Caco-2 (cell line): ENCODE data around the gene SH3RF2. TPM values are rescaled to one million over a fixed set of nuclear protein-coding genes. Genes with fewer than 3 reads are reported as not detected.

Experiments used
- BruUV-seq: library from RNA; stranded (reverse); fragments of 400-500 nt; replicated peaks from 2 replicates; lab custom pipeline; 2021; lab: Mats Ljungman, UMichigan
- CTCF ChIA-PET: fragments of 300-600 bp; sonication (Branson Sonifier 250); formaldehyde crosslinking; loops from one replicate; lab custom pipeline; 2022; ENCODE audit warnings: antibody characterized with exemption; lab: Charles Lee
- POLR2A ChIA-PET: fragments of 300-600 bp; sonication (Branson Sonifier 250); formaldehyde crosslinking; loops from one replicate; lab custom pipeline; 2022; ENCODE audit warnings: antibody characterized with exemption; lab: Charles Lee
- DNase-seq, 2 experiments: peaks; one replicate each; pipeline versions ENCODE4 v3.0.0 to v3.0.0-alpha.2; 2020 to 2022
- H3K27me3 ChIP-seq: replicated peaks from 2 replicates; pipeline ENCODE4 v1.6.0; 2011; ENCODE audit warnings: low read length; ENCODE audit not compliant: control insufficient read depth, insufficient read depth
- H3K36me3 ChIP-seq: 2 replicates; pipeline ENCODE4 v1.5.1; 2011; ENCODE audit warnings: low read length; ENCODE audit not compliant: control insufficient read depth, insufficient read depth
- H3K4me1 ChIP-seq: fragments of 250-450 bp; sonication (Bioruptor Pico); 2 replicates; pipeline ENCODE4 v1.5.1; 2020; ENCODE audit warnings: mild to moderate bottlenecking
- H3K4me3 ChIP-seq: 2 replicates; pipeline ENCODE4 v1.5.1; 2011; ENCODE audit warnings: low read depth, mild to moderate bottlenecking, control low read depth, low read length
- H3K9me3 ChIP-seq: fragments of 250-450 bp; sonication (Bioruptor Pico); 2 replicates; pipeline ENCODE4 v1.5.1; 2020; ENCODE audit warnings: mild to moderate bottlenecking, moderate library complexity
- H3K27ac Mint-ChIP-seq: one replicate; pipeline ENCODE4 v1.8.0; 2022; ENCODE audit warnings: mixed read lengths; ENCODE audit not compliant: unreplicated experiment
- H3K27me3 Mint-ChIP-seq: one replicate; pipeline ENCODE4 v1.8.0; 2022; ENCODE audit warnings: mixed read lengths; ENCODE audit not compliant: insufficient read depth, unreplicated experiment
- H3K36me3 Mint-ChIP-seq: one replicate; pipeline ENCODE4 v1.8.0; 2022; ENCODE audit warnings: mild to moderate bottlenecking, mixed read lengths; ENCODE audit not compliant: insufficient read depth, unreplicated experiment
- H3K4me1 Mint-ChIP-seq: one replicate; pipeline ENCODE4 v1.8.0; 2022; ENCODE audit warnings: low read depth, mixed read lengths; ENCODE audit not compliant: unreplicated experiment
- H3K4me3 Mint-ChIP-seq: one replicate; pipeline ENCODE4 v1.8.0; 2022; ENCODE audit warnings: mild to moderate bottlenecking, moderate library complexity, mixed read lengths; ENCODE audit not compliant: unreplicated experiment
- H3K9me3 Mint-ChIP-seq: one replicate; pipeline ENCODE4 v1.8.0; 2022; ENCODE audit warnings: mixed read lengths; ENCODE audit not compliant: unreplicated experiment
- CTCF ChIP-seq, 2 experiments: fragments of 200-600 bp in 1 of 2; IDR thresholded peaks; 1 replicate in 1 of 2; 2 replicates in 1 of 2; pipeline versions ENCODE4 v1.5.1 to v1.8.0; 2011 to 2022; ENCODE audit warnings: antibody characterized with exemption in 1 of 2, control low read depth in 1 of 2, inconsistent platforms in 1 of 2, low read depth in 1 of 2, low read length in 1 of 2, mild to moderate bottlenecking in 1 of 2, moderate library complexity in 1 of 2; ENCODE audit not compliant: insufficient read depth in 1 of 2, severe bottlenecking in 1 of 2, unreplicated experiment in 1 of 2
- intact Hi-C: fragments of 100-400 bp; cut with micrococcal nuclease; formaldehyde crosslinking; loops from one replicate; pipeline ENCODE4 v1.10.0; 2022; ENCODE audit not compliant: unreplicated experiment
- total RNA-seq: library from RNA; stranded (reverse); gene quantifications from 2 replicates; pipeline ENCODE4 v1.2.3, GENCODE V29; 2022

The SH3RF2 gene
- total RNA-seq, 1 experiment from 2014 or later = 49.4 TPM

- Mint-ChIP-seq H3K4me3 (peak overlapping the region; percentile 27), H3K27me3 (no peaks in the 10 kb centered on the region), H3K4me1 (peaks cover 64% of the 10 kb centered on the region), H3K36me3 (peaks cover 73% of the 10 kb centered on the region), H3K9me3 (no peaks in the 10 kb centered on the region), H3K27ac (peak overlapping the region; percentile 74)
- Histone ChIP-seq H3K9me3 (no peaks in the 10 kb centered on the region), H3K4me3 (no peak overlapping the region), H3K4me1 (peaks cover 67% of the 10 kb centered on the region), H3K27me3 (no peaks in the 10 kb centered on the region), H3K36me3 (peaks cover 6% of the 10 kb centered on the region)
- no peak for TF ChIP-seq CTCF (IDR thresholded peaks at IDR 0.05; ENCODE audit: insufficient read depth in 1 of 2, low read depth in 1 of 2, low read length in 1 of 2, severe bottlenecking in 1 of 2, unreplicated experiment in 1 of 2)
- DNase-seq = peak; percentile 51 to 65
- POLR2A ChIA-PET = interaction anchor here (0.5 to 2.0 kb wide), 3 partner anchors 9 to 180 kb away, joined by 3 to 11 read pairs (median 6); no protein-coding TSS in a partner anchor
- BruUV-seq = TSS peak; percentile 8
- intact Hi-C loops = loop anchor here (1.0 to 5.0 kb wide), 3 partner anchors 43 to 221 kb away; partner anchors contain the start of genes PRELID2 and RBM27
- CTCF ChIA-PET = interaction anchor here (1.0 to 1.4 kb wide), 3 partner anchors 43 to 59 kb away, joined by 4 to 5 read pairs (median 4); no protein-coding TSS in a partner anchor
These were observed 46.4 kb downstream of the SH3RF2 start for GRCh38 chr5:145982572-145983318.

- Mint-ChIP-seq H3K4me3 (no peak overlapping the region), H3K9me3 (no peaks in the 10 kb centered on the region), H3K4me1 (peaks cover 59% of the 10 kb centered on the region), H3K27ac (peak overlapping the region; percentile 74), H3K27me3 (no peaks in the 10 kb centered on the region), H3K36me3 (peaks cover 70% of the 10 kb centered on the region)
- no peak for DNase-seq
- no peaks in the 10 kb centered on the region for H3K9me3 ChIP-seq
- TF ChIP-seq CTCF (IDR thresholded peaks at IDR 0.05; ENCODE audit: insufficient read depth in 1 of 2, low read depth in 1 of 2, low read length in 1 of 2, severe bottlenecking in 1 of 2, unreplicated experiment in 1 of 2) = no peak
- ChIA-PET POLR2A (interaction anchor here (0.5 to 2.0 kb wide), 2 partner anchors 45 to 179 kb away, joined by 6 to 11 read pairs; no protein-coding TSS in a partner anchor), CTCF (interaction anchor here (1.0 kb wide), 1 partner anchor 58 kb away, joined by 5 read pairs; no protein-coding TSS in a partner anchor)
- no TSS peak for BruUV-seq
- H3K4me3 ChIP-seq = no peak overlapping the region
- H3K4me1 ChIP-seq = peaks cover 67% of the 10 kb centered on the region
- H3K27me3 ChIP-seq = no peaks in the 10 kb centered on the region
- intact Hi-C loops = loop anchor here (5.0 kb wide), 1 partner anchor 146 kb away; the partner anchor contains the start of gene PRELID2
- peaks cover 7% of the 10 kb centered on the region for H3K36me3 ChIP-seq
These were observed 47.1 kb downstream of the SH3RF2 start for GRCh38 chr5:145983446-145983845.

GRCh38 chr5:145984072-145984471, 47.7 kb downstream of the SH3RF2 start:
- DNase-seq = no peak
- H3K4me1 Mint-ChIP-seq = peaks cover 56% of the 10 kb centered on the region
- TF ChIP-seq CTCF (IDR thresholded peaks at IDR 0.05; ENCODE audit: insufficient read depth in 1 of 2, low read depth in 1 of 2, low read length in 1 of 2, severe bottlenecking in 1 of 2, unreplicated experiment in 1 of 2) = no peak
- H3K36me3 ChIP-seq = peaks cover 7% of the 10 kb centered on the region
- intact Hi-C loops = loop anchor here (5.0 kb wide), 1 partner anchor 147 kb away; the partner anchor contains the start of gene PRELID2
- H3K9me3 ChIP-seq = no peaks in the 10 kb centered on the region
- H3K27ac Mint-ChIP-seq = peak overlapping the region; percentile 62
- no peak overlapping the region for H3K4me3 Mint-ChIP-seq
- POLR2A ChIA-PET = no interaction called here
- H3K4me3 ChIP-seq = no peak overlapping the region
- H3K9me3 Mint-ChIP-seq = no peaks in the 10 kb centered on the region
- peaks cover 67% of the 10 kb centered on the region for H3K4me1 ChIP-seq
- H3K27me3 Mint-ChIP-seq = no peaks in the 10 kb centered on the region
- peaks cover 71% of the 10 kb centered on the region for H3K36me3 Mint-ChIP-seq
- CTCF ChIA-PET = no interaction called here
- H3K27me3 ChIP-seq = no peaks in the 10 kb centered on the region
- no TSS peak for BruUV-seq
